Gastroesophageal sphincter (tissue), 4 donors: ENCODE data around the gene KLHL22. TPM values are rescaled to one million over a fixed set of nuclear protein-coding genes. Genes with fewer than 3 reads are reported as not detected.
"Not testable (repeated sequence)": the region's sequence is repeated elsewhere in the genome, so short reads cannot be mapped to it uniquely, and the experiment has no call there.

ENCODE experiments used
- ATAC-seq: fragments of 150-250 bp; one replicate; pipeline ENCODE4 v1.9.1; 2016; ENCODE audit warnings: mild to moderate bottlenecking, moderate library complexity
- H3K27ac ChIP-seq, 4 donors: fragments of 200-600 bp; sonication (generic) in 3 of 4; 1 replicate in 3 of 4; 2 replicates in 1 of 4; pipeline ENCODE4 v1.5.1; 2016 to 2019
- H3K27me3 ChIP-seq: fragments of 200-600 bp; sonication (generic); one replicate; pipeline ENCODE4 v1.5.1; 2019
- H3K36me3 ChIP-seq, 2 donors: fragments of 200-600 bp; sonication (generic); one replicate each; pipeline ENCODE4 v1.5.1; 2019; ENCODE audit warnings: control low read depth in 1 of 2
- H3K4me1 ChIP-seq, 3 donors: fragments of 200-600 bp; sonication (generic); 1 replicate in 2 of 3; 2 replicates in 1 of 3; pipeline ENCODE4 v1.5.1; 2016 to 2019; ENCODE audit warnings: control low read depth in 2 of 3
- H3K4me3 ChIP-seq, 2 donors: fragments of 200-600 bp; sonication (generic); one replicate each; pipeline ENCODE4 v1.5.1; 2019; ENCODE audit warnings: mild to moderate bottlenecking in 1 of 2, moderate library complexity in 1 of 2
- H3K9me3 ChIP-seq, 3 donors: fragments of 200-600 bp; sonication (generic); one replicate each; pipeline ENCODE4 v1.5.1; 2017 to 2019; ENCODE audit warnings: control low read depth in 2 of 3
- CTCF ChIP-seq, 4 experiments: fragments of 200-600 bp in 2 of 4; fragments of 450-650 bp in 2 of 4; sonication (generic) in 1 of 4; IDR thresholded peaks; one replicate each; pipeline ENCODE4 v1.5.1; 2017 to 2019; ENCODE audit warnings: antibody characterized with exemption in 4 of 4, mild to moderate bottlenecking in 2 of 4, moderate library complexity in 2 of 4
- EP300 ChIP-seq: sonication (generic); formaldehyde crosslinking; IDR thresholded peaks from one replicate; pipeline ENCODE4 v1.6.1; 2017; ENCODE audit warnings: antibody characterized with exemption, mild to moderate bottlenecking
- POLR2A ChIP-seq, 2 donors: fragments of 450-650 bp; IDR thresholded peaks; one replicate each; pipeline ENCODE4 v1.6.1; 2017; ENCODE audit warnings: antibody characterized with exemption in 2 of 2, mild to moderate bottlenecking in 2 of 2, moderate library complexity in 1 of 2
- POLR2AphosphoS5 ChIP-seq: sonication (generic); formaldehyde crosslinking; IDR thresholded peaks from one replicate; pipeline ENCODE4 v1.6.1; 2017; ENCODE audit warnings: antibody characterized with exemption
- WGBS, 2 donors: methylation state at CpG; one replicate each; pipeline ENCODE4 v1.1.5; 2018; ENCODE audit warnings: low coverage in 1 of 2; 5-methylcytosine and 5-hydroxymethylcytosine counted together
- total RNA-seq, 4 donors: library from RNA; depleted of rRNA; stranded (reverse); fragments of >200 nt; gene quantifications; one replicate each; pipeline ENCODE4 v1.1.0, GENCODE V29; 2016

Gene KLHL22
- total RNA-seq, 4 donors from 2014 or later, result 25.0 to 44.5 (median 33.9) TPM

DNA sequence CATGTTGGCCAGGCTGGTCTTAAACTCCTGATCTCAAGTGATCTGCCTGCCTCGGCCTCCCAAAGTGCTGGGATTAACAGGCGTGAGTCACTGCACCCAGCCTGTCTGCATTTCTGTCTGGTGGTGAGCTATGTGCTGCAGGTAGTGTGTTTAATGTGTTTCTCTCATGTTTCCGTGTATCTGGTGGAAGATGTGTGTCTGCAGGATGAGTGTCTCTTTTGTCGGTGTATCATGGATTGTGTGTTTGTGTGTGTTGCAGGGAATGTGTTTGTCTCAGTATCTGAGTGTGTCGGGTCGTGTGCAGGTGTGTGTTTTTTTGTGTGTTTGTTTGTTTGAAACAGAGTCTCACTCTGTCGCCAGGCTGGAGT lies 74.1 kb downstream of the KLHL22 start:
- H3K4me3 ChIP-seq, result no peak overlapping the region
- no peak for ATAC-seq
- H3K27ac ChIP-seq, result no peak overlapping the region
- no peaks in the 10 kb centered on the region for H3K9me3 ChIP-seq
- peaks cover 0 to 18% of the 10 kb centered on the region in 2 donors for H3K36me3 ChIP-seq
- H3K27me3 ChIP-seq, result no peaks in the 10 kb centered on the region
- WGBS, 2 donors, result 95 to 100% methylated on average over 1 to 5 of the region's 7 CpGs
- TF ChIP-seq POLR2A (IDR thresholded peaks at IDR 0.05) (no peak), CTCF (IDR thresholded peaks at IDR 0.05) (no peak), EP300 (no peak), POLR2AphosphoS5 (no peak)
- H3K4me1 ChIP-seq, result peaks cover 0 to 48% (median 16%) of the 10 kb centered on the region in 3 donors

DNA sequence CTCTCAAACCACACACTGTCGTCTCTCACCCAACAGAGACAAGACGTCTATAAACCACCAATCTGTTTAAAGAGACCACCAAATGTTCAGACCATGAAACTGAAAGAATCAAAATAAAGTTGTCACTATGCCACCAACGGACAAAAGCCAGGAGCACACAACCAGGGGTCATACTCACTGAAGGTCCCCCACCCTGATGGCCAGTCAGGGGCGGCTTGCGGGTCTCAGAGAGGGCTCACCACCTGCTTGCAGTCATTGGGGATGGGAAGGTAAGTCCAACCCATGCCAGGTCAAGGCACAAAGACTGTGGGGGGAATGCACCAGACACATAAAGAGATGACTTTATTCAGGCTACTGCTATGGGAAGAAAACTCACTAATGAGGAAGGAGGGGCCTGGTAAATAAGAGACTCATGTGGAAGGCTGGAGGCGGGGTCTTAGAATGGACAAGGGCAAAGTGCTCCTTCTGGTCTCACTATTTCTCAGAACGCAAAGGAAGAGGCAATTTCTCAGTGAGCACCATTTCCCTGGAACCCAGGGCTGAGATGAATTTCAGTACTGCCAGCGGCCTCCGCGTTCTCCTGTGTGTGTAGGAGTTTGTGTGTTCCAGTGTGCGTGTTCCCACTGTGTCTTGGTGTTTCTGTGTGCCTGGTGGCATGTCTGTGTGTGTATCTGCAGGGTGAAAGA lies 75.3 kb downstream of the KLHL22 start:
- whole genome bisulfite sequencing, 2 donors, result 91 to 100% methylated on average over 1 to 9 of the region's 11 CpGs
- TF ChIP-seq POLR2A (IDR thresholded peaks at IDR 0.05) (no peak), CTCF (IDR thresholded peaks at IDR 0.05) (no peak), EP300 (no peak), POLR2AphosphoS5 (no peak)
- Histone ChIP-seq H3K9me3 (no peaks in the 10 kb centered on the region), H3K4me3 (no peak overlapping the region), H3K27ac (no peak overlapping the region), H3K27me3 (no peaks in the 10 kb centered on the region), H3K36me3 (peaks cover 0 to 6% of the 10 kb centered on the region in 2 donors), H3K4me1 (peaks cover 0 to 39% (median 16%) of the 10 kb centered on the region in 3 donors)
- no peak for ATAC-seq

DNA sequence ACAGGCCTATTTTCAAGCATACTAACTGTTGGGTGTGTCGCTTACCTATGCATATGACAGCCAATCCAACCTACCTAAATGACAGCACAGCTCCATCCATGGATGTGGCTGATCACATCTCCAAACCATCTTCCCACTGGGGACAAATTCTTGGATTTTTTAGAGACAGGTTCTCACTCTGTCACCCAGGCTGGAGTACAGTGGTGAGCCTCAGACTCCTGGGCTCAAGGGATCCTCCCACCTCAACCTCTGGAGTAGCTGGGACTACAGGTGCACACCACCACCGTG lies 76.0 kb downstream of the KLHL22 start:
- Histone ChIP-seq H3K36me3 (no peaks in the 10 kb centered on the region), H3K4me3 (no peak overlapping the region), H3K9me3 (no peaks in the 10 kb centered on the region), H3K4me1 (peaks cover 0 to 32% (median 16%) of the 10 kb centered on the region in 3 donors), H3K27me3 (no peaks in the 10 kb centered on the region), H3K27ac (no peak overlapping the region)
- no peak for ATAC-seq
- TF ChIP-seq POLR2AphosphoS5 (no peak), EP300 (no peak), CTCF (IDR thresholded peaks at IDR 0.05) (no peak), POLR2A (IDR thresholded peaks at IDR 0.05) (no peak)
- WGBS, 2 donors, result 81 to 100% methylated on average over 1 to 2 of the region's 2 CpGs

DNA sequence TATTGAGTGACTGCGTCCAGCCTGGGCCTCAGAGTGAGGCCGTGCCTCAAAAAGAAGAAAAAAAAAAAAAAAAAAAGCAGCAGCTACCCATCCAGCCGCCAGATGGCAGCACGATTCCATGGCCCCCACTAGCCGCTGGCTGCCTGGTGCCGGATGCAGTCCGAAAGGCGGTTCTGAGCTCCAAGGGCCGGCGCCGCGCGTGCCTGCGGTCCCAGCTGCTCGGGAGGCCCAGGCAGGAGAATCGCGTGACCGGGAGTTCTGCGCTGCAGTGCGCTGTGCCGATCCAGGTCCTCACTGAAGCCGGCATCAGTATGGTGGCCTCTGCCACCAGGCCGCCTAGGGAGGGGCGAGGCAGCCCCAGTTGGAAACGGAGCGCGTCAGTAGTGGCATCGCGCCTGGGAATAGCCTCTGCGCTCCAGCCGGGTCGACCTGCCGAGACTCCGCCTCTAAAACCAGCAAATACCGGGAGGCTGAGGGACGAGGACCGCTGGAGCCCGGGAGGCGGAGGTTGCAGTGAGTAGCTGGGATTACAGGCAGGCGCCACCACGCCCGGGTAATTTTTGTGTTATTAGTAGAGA lies 77.3 kb downstream of the KLHL22 start:
- WGBS, 2 donors, result 0 to 14% methylated on average over 5 to 25 of the region's 42 CpGs
- peak; percentile 10 for TF ChIP-seq POLR2AphosphoS5
- TF ChIP-seq CTCF (IDR thresholded peaks at IDR 0.05), result peak in 3 of 4 experiments; percentile 74 to 93 (median 78)
- TF ChIP-seq POLR2A (IDR thresholded peaks at IDR 0.05), result no peak
- peak; percentile 95 for ATAC-seq
- peak overlapping the region; percentile 6 to 48 for H3K4me3 ChIP-seq
- H3K27me3 ChIP-seq, result no peaks in the 10 kb centered on the region
- H3K4me1 ChIP-seq, result peaks cover 0 to 19% (median 6%) of the 10 kb centered on the region in 3 donors
- H3K36me3 ChIP-seq, result no peaks in the 10 kb centered on the region
- H3K27ac ChIP-seq, result peak overlapping the region in 3 of 4 donors; percentile 55 to 74 (median 73)
- H3K9me3 ChIP-seq, result no peaks in the 10 kb centered on the region

DNA sequence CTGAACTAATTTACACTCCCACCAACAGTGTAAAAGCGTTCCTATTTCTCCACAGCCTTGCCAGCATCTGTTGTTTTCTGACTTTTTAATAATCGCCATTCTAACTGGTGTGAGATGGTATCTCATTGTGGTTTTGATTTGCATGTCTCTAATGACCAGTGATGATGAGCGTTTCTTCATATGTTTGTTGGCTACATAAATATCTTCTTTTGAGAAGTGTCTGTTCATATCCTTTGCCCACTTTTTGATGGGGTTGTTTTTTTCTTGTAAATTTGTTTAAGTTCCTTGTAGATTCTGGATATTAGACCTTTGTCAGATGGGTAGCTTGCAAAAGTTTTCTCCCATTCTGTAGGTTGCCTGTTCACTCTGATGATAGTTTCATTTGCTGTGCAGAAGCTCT lies 79.9 kb downstream of the KLHL22 start:
- not testable (repeated sequence) for ATAC-seq, H3K9me3 ChIP-seq, H3K27ac ChIP-seq, H3K27me3 ChIP-seq, H3K36me3 ChIP-seq, H3K4me1 ChIP-seq, H3K4me3 ChIP-seq
- WGBS, 2 donors, result 82 to 90% methylated on average over 3 of the region's 3 CpGs

DNA sequence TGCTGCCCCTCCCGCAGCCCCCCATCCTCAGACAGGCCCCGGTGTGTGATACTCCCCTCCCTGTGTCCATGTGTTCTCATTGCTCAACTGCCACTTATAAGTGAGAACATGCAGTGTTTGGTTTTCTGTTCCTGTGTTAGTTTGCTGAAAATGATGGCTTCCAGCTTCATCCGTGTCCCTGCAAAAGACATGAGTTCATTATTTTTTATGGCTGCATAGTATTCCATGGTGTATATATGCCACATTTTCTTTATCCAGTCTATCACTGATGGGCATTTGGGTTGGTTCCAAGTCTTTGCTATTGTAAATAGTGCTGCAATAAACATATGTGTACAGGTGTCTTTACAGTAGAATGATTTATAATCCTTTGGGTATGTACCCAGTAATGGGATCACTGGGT lies 80.4 kb downstream of the KLHL22 start:
- not testable (repeated sequence) for H3K36me3 ChIP-seq, H3K27me3 ChIP-seq, H3K4me3 ChIP-seq, H3K27ac ChIP-seq, ATAC-seq, H3K4me1 ChIP-seq, H3K9me3 ChIP-seq
- WGBS, 2 donors, result 85 to 92% methylated on average over 3 of the region's 3 CpGs
